Measurements from ENCODE around the gene TCF15.
"Not testable (repeated sequence)": the region's sequence is repeated elsewhere in the genome, so short reads cannot be mapped to it uniquely, and the experiment has no call there.

The TCF15 gene

DNA sequence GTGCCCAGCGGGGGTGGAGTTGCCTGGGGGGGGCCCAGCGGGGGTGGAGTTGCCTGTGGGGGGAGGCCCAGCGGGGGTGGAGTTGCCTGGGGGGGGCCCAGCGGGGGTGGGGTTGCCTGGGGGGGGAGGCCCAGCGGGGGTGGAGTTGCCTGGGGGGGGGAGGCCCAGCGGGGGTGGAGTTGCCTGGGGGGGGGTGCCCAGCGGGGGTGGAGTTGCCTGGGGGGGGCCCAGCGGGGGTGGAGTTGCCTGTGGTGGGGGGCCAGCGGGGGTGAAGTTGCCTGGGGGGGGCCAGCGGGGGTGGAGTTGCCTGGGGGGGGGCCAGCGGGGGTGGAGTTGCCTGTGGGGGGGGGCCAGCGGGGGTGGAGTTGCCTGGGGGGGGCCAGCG is 31.9 kb upstream of the TCF15 start:
- not testable (repeated sequence) for FAIRE-seq

DNA sequence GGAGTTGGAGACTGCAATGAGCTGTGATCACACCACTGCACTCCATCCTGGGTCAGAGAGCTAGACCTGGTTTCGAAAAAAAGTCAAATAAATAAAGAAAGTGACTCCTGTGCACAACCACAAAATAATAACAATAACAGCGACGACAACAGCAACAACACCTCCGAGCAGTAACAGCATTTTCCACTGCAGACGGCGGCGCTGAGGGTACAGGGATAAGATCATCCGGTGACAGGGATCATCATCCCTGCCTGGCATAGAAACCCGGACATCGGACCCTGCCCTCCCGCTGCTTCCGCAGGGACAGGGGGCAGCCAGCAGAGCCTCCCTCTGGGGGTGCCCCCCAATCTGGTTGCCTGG is 31.4 kb upstream of the TCF15 start:
- FAIRE-seq, result no peak

DNA sequence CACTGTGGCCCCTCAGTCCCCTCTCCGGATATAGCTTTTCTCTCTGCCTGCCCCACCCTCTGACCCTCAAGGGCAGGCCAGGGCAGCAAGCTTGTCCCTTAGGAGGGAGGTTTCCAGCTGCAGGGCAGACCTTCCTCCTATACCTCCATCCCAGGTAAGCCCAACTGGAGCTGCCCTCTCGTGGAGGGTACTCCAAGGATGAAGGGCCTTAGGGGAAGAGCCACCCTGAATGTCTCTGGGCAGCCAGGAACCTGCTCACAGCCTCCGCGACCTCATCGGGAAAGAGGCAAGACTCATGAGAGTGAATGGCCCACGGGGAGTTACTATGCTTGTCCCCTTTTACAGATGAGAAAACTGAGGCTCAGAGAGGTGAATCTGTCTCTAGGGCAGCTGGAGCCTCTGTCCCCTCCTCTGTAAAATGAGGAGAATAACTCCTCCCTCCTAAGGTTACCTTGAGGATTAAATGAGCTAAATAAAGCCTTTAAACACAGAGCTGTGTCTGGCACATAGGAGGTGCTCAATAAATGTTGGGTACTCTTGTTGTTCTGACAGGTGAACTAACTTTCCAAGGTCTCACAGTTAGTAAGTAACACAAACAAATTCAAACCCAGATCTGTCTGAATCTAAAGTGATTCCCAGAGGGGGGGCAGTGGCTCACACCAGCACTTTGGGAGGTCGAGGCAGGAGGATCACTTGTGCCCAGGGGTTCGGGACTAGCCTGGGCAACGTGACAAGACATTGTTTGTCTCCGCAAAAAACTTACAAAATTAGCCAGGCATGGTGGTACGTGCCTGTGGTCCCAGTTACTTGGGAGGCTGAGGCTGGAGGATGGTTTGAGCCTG is 30.8 kb upstream of the TCF15 start:
- FAIRE-seq, result no peak

DNA sequence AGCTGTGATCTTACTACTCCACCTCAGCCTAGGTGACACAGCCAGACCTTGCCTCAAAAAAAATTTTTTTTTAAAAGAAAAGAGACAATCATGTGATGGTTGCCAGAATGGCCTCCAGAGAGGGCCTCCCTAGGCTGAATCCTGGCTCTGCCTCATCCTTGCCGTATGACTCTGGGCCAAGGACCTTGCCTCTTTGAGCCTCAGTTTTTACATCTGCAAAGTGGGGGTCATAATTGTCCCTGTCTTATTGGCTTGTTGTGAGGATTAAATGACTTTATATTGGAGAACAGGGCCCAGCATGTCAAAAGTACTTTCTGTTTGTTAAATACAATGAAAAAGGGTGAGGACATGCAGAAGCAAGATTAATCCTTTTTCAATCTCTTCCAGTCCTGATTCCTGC is 28.5 kb upstream of the TCF15 start:
- no peak for FAIRE-seq

DNA sequence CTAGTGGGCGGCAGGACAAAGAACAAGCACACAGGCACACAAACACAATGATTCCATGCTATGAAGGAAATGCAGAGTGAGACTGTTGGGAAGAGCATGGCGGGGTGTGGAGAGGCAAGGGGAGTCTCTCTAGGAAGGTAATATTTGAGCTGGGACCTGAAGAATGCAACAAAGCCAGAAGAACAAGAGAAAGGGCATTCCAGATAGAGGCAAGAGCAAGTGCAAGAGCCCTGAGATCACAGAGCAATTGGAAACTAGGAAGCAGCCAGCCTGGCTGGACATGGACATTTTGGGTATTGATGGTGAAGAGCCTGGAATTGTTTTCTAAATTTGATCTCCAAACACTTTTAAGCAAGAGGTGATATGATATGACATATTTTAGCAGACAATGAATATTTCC is 27.4 kb upstream of the TCF15 start:
- no peak for FAIRE-seq

DNA sequence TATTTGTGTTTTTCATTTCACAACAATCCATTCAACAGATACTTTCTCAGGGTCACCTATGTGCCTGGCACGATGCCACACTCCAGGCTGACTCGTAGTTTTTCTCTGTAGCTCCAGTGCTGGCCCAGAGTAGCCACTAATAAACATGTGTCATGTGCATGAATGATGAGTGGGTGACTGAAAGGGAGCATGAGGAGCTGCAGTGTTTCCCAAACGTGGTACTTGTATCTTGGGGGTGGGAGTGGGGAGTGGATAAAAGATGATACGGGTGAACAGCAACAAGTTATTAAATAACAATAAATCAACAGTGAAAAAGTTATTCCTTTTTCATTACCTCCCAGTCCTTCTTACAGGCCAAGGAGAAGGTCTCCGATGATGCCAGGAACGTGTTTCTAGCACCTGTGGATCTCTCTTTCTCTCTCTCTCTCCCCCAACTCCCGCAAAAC is 25.8 kb upstream of the TCF15 start:
- no peak for FAIRE-seq

DNA sequence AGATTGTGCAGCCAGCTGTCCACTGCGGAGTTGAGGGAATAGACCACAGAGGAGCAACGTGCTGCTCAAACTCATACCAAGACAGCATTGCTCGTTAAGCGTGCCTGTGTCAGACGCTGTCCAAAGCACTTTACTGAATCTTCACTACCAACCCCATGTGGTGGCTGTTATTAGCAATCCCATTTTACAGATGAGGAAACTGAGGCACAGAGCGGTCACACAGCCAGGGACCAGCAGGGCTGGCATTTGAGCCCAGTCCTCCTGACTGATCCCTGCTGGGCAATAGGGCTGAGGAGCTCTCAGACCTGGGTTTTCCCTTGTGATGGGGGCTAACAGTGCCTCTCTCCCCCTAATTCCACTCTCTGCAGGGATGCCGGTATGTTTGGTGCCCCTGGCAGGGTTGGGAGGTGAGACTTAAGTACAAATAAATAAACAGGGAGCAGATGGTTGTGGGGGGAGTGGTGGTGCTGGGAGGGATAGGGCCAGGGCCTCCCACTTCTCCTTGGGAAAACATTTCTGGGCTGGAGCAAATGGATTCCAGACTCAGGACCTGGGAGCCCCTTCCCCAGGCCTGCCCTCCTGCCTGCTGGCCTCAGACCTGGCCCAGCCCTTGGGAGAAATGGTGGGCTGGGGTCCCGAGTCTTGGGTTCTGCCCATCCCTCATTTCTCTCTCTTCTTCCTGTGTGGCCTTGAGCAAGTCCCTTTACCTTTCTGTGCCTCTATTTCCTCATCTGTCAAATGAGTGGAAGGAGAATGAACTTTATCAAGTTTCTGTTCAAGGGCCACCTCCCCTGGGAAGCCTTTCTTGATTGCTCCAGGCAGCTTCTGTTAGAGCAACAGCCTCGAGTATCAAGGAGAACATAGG is 25.2 kb upstream of the TCF15 start:
- FAIRE-seq, result no peak

DNA sequence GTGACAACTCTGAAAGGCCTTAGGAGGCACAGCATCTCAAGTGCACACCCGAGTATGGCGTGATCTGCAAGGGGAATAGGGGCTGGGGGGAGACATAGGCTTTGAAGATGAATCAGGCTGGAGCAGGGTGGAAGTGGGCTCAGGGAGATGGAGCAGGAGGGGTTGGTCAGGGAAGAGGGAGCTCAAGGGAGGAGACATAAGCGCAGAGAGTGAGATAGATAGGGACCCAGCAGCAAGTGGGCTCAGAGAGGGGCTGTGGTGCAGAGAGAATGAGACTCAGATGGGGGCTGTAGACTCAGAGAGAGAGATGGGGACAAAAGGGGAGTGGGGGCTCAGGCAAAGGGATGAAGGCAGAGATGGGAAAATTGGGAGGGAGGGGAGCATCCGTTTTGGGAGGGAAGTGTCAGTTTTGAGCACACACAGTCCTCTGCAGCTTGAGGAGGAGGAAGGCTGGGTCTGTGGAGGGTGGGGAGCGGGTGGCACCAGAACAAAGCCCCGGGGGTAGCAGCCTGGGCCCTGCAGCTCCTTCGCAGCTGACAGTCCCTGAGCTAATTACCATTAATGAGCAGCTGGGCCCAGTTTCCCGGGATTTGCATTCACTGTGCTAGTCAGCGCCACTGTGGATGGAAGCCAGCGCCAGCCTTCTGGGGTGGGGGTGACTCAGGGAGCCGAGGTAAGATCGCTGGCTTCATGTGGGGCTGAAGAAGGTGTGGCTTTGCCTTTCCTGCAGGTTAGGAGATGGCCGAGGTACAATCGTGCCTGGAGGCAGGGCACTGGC is 24.2 kb upstream of the TCF15 start:
- no peak for FAIRE-seq

DNA sequence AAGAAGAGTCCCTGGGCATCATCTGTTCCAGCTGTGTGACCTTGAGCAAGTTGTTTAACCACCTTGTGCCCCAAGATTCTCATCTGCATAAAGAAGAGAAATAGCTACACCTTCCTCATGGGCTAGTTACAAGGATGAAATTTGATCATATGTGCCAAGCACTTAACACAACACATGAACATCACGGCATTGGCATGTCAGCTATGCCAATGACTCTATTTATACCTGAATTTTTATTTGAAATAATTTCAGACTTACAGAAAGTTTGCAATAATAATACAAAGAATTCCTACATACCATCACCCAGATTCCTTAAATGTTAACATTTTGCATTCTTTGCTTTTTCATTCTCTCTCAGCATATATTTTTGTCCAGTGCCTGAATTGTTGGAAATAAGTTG is 21.0 kb upstream of the TCF15 start:
- FAIRE-seq, result no peak

DNA sequence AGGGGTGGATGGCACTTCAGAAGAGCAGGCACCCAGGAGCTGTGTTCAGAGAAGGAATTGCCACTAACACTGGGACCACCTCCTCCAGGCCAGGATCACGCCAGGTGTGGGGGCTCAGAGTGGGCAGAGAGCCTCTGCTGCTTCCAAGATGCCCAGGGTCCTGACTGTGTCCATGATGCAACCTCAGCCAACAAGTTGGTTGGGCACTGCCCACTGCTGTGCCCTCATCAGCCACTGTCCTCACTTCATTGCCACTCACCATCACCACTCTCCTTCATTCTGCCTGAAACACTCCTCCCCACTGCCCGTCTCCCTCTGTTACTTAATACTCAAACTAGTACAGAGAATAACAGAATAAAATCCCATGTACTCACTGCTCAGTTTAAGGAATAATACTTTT is 16.5 kb upstream of the TCF15 start:
- no peak for FAIRE-seq

DNA sequence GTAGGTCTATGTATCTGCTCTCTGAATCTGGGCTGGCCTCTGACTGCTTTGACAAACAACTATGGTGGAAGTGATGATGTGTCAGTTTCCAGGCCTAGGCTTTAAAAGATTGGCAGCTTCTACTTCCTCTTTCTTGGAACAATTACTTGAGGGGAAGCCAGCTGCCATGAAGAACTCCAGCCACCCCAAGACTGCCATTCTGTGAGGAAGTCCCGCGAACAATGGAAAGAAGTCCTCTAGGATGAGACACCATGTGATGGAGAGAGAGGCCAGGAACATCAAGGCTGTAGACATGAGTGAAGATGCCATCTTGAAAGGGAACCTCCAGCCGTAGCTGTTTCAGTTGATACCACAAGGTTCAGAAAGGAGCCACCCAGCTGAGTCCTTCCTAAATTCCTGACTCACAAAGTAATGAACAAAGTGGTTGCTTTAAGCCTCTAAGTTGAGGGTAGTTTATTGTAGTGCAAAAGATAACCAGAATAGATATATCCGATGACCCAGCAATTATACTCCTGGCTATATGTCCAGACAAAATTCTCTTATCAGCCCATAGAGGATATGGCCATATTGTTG is 15.3 kb upstream of the TCF15 start:
- FAIRE-seq, result no peak

DNA sequence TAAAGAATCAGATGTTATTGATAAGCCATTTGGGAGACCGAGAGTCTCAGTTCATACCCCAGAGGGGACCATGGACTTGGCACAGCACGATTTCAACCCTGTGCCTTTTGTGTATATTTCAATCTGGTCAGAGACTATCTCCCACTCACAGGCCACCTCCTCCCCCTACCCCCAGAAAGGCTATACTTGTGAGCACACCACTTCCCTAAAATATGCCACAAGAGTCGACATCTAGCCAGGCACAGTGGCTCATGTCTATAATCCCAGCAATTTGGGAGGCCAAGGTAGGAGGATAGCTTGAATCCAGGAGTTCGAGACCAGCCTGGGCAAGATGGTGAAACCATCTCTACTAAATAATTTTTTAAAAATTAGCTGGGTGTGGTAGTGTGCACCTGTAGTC is 13.6 kb upstream of the TCF15 start:
- no peak for FAIRE-seq

DNA sequence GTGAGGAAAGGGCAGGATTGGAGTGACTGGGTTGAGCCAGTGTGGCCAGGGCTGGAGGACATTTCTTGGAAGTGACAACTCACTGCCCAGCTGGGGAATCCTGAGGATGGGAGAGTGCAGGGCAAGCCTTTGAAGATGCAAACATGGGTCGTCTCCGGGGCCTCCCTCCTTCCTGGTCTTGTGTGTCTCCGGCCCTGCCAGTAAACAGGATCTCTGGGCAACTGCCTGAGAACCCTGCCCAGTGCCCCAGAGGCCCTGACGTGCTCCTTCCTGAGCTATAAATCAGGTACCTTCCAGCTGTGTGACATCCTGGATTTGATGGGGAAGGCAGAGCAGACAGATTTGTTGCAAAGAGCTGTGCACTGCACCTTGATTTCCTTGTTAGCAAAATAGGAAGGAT is 12.9 kb upstream of the TCF15 start:
- FAIRE-seq, result no peak

DNA sequence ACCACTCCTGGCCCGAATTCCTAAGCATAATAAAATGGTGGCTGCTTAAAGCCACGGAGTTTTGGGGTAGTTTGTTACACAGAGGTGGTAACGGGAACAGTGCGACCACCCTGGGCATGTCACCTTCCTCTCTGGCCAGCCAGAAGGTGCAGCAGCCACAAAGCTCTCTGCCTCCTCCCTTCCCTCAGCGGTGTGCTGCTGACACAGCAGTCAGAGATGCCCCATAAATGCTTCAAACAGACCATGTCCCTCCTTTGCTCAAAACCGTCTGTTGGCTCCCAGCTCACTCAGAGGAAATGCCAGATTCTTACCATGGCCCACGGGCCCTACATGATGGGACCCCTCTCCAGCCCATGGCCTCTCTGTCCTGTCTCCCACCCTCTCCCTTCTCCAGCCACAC is 12.1 kb upstream of the TCF15 start:
- FAIRE-seq, result no peak

DNA sequence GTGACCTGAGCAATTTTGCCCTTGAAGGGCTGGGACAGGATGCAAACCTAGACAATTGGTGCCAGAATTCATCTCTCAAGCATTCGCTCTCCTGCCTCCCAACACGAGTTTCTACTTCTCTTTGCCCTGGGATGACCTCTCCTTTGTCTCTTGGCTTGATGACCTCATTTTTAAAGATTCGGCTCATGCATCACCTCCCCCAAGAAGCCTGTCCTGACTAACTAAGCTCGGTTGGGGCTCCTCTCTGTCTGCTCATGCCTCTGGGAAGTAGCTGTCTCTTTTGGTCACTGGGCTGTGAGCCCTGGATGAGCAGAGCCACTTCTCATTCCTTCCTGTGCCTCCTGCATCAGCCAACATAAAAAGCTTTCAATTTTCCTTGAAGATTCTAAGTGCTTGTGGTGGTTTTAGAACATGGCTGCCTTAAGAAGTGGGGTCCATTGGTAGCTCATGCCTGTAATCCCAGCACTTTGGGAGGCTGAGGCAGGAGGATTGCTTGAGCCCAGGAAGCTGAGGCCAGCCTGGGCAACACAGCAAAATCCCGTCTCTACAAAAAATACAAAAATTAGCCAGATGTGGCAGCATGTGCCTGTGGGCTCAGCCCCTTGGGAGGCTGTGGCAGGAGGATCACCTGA is 11.1 kb upstream of the TCF15 start:
- FAIRE-seq, result no peak

DNA sequence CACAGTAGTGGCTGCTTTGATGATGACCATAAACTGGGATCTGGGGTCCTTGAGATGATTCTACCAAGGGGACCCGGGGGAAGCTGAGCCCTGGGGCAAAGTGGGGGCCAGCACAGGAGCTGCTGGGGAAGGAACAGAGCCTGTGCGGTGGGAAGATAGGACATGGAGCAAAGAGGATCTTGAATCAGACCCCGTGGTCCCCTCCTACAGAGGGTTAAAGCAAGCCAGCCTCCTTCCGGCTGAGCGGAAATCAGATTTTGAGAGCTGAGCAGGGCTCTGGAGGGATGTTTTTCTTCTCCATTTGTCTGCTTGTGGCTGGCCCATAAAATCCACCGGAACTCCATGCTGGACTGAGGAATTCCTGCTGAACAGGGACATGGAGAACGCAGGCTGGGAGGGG is 10.1 kb upstream of the TCF15 start:
- FAIRE-seq, result no peak

DNA sequence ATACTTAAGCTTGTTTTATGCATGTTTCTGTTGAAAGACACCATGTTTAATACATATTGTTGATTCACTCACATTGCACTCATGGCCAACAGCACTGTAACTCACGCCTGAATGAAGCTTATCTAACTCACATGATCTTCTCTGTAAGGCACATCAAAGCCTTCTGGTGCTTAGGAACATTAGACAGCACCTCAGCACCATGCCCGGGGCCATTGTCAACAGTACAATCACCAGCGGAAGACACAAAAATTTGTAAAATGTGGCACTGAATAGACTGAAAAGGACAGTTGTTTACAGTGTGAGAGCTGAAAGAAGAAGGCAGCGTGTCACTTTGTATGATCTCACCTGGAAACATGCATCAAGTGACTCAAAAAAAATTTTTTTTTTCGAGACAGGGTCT is 8.9 kb upstream of the TCF15 start:
- no peak for FAIRE-seq

DNA sequence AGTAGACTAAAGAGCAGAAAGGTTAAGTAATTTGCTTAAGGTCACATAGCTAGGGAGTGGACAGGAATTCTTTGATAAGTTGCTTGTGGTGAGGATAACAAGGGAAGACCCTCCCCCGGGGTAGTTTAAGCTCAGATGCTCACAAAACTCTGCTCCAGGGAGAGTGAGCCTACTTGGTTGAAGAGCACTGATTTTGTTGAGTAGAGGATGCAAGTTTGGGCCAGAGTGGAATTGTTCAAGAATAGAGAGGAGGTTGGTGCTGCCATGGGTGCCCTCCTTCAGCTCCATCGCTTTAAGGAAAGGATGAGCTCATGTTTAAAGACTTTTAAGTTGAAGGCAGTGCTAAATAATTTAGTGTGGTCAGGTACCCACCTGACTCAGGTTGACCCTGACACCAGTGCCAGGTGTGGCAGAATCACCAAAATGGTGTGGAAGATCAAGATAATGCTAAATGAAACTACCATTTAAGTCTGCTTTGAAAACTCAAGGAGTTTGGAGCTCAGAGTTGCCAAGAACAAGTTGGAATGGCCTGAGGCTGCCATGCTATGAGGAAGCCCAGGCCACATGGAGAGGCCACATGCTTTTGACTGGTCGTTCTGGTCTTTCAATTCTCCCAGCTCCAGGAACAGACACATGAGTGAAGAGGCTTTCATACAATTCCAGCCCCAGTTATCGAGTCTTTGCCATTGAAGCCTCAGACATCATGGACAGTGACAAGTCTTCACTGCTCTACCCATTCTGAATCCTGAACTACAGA is 8.0 kb upstream of the TCF15 start:
- no peak for FAIRE-seq

DNA sequence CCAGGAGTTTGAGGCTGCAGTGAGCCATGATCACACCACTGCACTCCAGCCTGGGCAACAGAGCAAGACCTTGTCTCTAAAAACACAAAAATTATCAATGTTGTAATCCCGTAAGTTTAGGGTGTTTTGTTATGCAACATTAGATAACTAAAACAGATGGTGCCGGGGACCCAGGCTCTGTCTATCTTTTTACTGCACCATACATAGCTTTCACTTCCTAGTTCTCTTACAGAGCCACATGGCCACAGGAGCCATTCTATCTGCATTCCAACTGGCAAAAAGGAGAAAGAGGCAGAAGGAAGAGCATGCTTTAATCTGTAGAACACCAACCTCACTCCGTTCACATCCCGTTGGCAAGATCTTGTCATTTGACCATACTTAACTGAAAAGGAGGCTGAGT is 5.4 kb upstream of the TCF15 start:
- FAIRE-seq, result no peak

DNA sequence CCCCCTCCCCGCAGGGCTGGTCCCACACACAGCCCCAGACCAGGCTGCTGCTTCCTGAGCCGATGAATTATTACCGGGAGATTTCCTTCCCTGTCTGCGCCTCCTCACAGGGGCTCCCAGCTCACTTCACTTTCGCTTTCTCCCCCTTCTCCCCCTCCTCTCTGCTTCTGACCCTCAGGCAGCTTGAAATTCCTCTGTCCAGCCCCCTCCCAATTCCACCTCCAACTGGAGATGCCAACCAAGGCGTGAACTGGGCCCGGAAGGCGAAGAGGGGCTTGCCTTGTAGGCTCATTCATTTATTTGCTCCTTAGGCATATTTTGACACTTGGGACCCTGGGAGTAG is 1.7 kb upstream of the TCF15 start:
- no peak for FAIRE-seq

DNA sequence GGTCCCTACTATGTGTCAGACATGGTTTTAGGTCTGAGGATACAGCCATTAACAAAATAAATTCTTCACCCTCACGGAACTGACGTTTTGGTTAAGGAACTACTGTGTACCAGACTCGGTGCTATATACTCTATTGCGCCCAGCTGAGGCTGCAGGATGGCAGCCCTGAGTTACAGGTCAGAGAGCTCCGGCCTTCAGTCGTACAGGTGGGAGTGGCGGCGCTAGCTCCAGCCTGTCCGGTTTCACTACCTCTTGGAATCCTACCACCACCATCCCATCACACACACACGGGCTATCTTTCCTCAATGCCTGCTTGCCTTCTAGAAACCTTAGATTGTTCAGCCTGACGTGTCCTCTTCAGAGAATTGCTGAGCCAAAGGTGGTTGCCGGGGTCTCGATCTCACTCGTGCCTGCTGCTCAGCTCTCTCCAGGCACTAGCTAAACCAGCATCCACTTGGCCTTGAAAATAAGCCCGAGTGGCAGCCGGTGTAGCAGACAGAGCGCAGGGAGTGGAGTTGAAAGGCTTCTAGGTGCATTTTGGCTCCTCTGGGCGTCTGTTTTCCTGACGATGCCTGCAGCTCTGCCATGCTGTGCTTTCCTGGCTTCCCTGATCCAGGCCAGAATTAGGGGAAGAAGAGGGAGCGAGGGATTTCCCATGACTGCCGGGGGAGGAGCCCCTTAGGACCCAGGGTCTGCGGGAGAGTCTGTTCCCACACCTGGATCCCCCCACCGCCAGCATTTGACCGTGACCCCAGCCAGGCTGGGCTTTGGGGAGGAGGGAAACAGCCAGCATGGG is 1.1 kb upstream of the TCF15 start:
- FAIRE-seq, result no peak

Measured in islet of Langerhans (tissue), 1 donor.